VCaP (cell line): Measurements from ENCODE around the gene TMEM63C.

ENCODE experiments used
- H3K27ac ChIP-seq: fragments of 450-650 bp; 2 replicates; pipeline ENCODE4 v1.5.1; 2017
- CTCF ChIP-seq: fragments of 450-650 bp; conservative IDR thresholded peaks from 2 replicates; pipeline ENCODE4 v1.5.1; 2017; ENCODE audit warnings: mild to moderate bottlenecking, moderate library complexity

TMEM63C gene

GRCh38 chr14:77266336-77266735 lies 84.7 kb downstream of the TMEM63C start:
- TF ChIP-seq CTCF = no peak
- no peak overlapping the region for H3K27ac ChIP-seq

DNA sequence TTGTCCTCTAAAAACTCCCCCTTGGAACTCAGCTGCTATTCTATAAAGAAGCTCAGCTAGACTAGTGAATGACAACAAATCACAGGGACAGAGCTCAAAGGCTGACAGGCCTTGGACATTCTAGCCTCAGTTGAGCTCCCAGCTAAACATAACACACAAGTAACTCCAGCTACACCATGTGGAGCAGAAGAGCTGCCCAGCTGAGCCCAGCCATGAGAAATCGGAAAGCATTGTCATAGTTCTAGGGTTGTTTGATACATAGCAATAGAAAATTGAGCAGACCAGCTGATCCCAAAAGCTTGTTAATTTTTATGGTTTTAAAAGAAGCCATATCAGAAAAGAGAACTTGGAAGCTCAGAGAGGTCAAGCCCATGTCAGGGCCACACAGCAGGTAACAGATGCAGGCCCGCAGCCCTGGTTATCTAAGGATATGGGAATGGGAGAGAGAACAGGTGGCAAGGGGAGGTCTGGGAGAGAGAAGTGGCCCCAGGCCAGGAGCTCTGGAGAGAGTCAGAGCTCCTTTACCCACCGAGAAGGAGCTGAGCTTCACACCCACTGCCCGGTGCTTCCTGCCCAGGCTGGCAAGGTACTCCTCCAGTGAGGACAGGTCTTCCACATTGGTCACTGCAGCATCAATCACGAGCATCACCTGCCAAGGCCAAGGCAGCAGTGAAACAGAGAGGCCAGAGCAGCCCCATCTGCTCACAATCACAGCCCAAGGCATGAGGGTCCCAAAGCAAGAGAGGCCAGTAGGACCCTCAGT lies 86.5 kb downstream of the TMEM63C start:
- no peak overlapping the region for H3K27ac ChIP-seq
- TF ChIP-seq CTCF = no peak

DNA sequence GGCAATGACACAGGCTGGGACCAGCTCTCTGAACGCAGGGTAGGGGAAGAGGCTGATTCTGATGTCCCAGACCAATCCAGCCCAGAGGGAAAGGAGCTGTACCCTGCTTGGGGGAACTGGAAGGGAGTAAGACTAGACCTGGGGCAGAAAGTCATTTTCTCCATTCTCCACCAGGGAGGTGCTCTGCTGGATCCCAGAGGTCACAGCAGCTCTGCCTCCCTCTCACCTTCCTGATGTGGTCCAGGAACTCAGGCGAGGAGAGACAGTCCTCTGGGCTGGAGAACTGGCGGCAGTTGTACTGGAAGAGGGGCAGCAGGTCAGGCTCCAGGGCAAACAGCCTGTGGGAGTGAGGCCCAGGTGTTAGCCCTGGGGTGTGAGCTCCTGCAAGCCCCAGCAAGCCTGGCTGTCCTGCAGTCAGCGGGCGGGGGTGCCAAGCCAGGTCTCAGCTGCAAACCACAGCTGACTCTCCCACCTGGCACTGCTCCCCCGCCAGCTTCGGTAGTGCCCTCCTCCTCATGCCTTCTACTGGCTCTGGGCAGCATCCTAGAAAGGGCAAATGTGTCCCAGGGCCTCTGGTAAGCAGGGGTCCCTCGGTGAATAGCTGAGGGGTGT lies 87.5 kb downstream of the TMEM63C start:
- no peak for TF ChIP-seq CTCF

DNA sequence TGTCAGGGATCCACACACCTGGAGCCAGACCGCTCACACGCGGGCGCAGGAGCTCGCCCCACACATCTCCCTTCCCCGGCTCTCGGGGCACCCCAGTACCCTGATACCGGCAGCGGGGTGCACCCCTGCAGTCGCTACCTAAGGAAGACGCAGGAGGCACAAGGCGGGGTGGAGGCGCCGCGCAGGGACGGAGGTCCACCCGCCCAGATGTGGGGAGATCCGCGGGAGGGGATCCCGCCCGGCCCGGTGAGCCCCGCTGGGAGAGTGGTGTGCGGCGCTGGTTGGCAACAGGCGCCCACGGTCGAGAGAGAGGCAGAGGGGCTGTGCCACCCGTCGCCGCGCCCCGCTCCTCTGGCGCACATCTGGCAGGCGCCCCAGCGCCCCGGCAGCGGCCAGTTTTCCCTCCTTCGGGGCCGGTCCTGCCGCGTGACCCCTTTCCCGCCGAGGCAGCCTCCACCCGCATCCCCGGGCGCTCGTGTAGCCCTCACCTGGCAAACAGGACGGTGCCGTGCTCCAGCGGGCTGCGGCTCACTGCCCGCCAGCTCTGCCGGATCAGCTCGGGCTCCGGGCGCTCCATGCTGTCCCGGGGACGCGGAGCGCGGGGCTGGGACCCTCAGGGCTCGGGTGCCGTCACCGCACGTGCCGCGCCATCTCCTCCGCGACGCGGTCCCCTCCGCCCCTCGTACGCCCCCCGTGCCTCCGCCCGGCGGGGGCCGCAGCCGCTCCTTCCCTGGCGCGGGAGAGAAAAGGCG lies 88.9 kb downstream of the TMEM63C start:
- H3K27ac ChIP-seq = no peak overlapping the region
- no peak for TF ChIP-seq CTCF

More for the DNA sequence above, 87.5 kb downstream of the TMEM63C start:
- no peak overlapping the region for H3K27ac ChIP-seq

DNA sequence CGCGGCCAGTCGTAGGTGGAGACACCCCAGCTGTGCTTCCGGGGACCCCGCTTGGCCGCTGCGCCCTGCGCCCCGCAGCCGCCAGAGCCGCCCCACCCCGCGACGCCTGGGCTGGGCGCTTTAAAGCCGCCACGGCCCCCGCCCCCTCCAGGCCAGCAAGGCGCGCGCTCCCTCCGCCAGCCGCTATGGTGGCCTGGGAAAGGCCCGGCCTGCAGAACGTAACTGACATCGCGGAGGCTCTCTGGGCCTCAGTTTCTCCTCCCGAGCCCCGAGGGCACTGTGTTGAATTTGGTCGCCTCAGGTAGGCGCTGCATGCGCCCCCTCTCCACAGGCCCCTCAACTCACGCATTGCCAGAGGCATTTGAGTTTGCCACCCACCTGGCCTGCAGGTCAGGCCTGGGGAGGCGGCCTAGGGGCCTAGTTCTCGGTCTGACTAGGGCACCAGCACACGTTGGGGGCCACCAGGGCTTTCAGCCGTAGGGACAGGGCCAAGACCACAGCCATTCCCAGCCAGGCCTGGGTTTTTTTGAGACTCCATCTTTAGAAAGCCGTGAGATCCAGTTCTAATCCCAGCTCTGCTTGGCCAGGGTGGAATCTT lies 89.6 kb downstream of the TMEM63C start, which contains the start of gene NGB:
Gene NGB (minus strand): TSS at position 94 of the 598 bp plus-strand sequence. CDS start 269 bp downstream, outside the sequence.
- no peak for TF ChIP-seq CTCF
- no peak within 1 kb of the TSS for H3K27ac ChIP-seq

DNA sequence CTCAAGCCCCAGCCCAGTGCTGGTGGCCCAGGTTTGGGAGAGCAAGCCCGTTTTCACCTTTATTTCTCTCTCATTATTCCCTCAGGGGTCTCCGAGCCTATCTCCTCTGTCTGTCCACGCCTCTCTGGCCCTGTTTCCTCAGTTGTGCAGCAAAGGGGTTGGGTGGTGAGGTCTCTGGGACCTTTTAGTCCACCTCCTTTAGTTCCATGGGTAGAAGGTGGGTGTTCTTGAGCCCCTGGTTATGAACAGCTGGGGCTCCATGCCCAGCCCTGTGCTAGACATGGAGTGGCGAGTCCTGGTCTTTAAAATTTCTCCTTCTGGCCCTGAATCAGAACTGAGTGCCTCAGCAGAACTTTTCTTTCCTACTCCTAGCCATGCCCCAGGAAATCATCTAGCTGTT lies 90.7 kb downstream of the TMEM63C start:
- no peak overlapping the region for H3K27ac ChIP-seq
- TF ChIP-seq CTCF = no peak

DNA sequence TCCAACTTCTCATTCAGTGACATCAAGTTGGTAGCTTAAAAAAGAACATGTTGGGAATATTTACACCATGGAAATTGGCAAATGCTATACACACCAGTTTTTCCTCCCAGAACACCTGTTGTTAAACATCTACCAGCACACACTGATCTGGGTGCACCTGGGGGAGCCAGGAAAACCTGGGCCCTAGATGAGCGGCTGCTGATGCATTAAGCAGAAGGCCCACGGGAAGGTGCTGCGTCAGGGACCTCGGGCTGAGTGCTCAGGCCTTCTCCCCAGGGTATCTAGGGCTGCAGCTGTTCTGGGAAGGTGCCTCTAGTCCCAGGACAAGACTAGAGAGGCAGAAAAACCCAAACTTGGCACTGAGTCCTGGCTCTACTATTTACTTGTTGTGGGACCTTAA lies 92.2 kb downstream of the TMEM63C start:
- H3K27ac ChIP-seq = no peak overlapping the region
- no peak for TF ChIP-seq CTCF
